HepG2 (cell line): ENCODE data around the gene ESPN. TPM values are rescaled to one million over a fixed set of nuclear protein-coding genes. Genes with fewer than 3 reads are reported as not detected.
A peak's percentile ranks its signal among the peaks of the same experiment; 100 is the strongest.

Experiments used
- CEBPB ChIP-seq: IDR thresholded peaks from 2 replicates; pipeline ENCODE4 v1.6.1; 2011; ENCODE audit warnings: low read depth, low read length, improper control_type of control experiment, borderline replicate concordance
- FOXA3 ChIP-seq: IDR thresholded peaks from 2 replicates; pipeline ENCODE4 v1.6.1; 2016; ENCODE audit warnings: missing genetic modification reagents, missing compliant biosample characterization
- GATAD2A ChIP-seq: IDR thresholded peaks from 2 replicates; pipeline ENCODE4 v1.6.1; 2016
- GLMP ChIP-seq: sonication (generic); formaldehyde crosslinking; IDR thresholded peaks from 2 replicates; pipeline ENCODE4 v1.9.0; 2021; ENCODE audit warnings: missing genetic modification reagents, mild to moderate bottlenecking, borderline replicate concordance
- HOMEZ ChIP-seq: IDR thresholded peaks from 2 replicates; pipeline ENCODE4 v1.6.1; 2016; ENCODE audit warnings: low read depth
- MEF2D ChIP-seq: sonication (generic); formaldehyde crosslinking; IDR thresholded peaks from 2 replicates; pipeline ENCODE4 v1.5.1; 2020; ENCODE audit warnings: mild to moderate bottlenecking, missing genetic modification reagents
- NCOR1 ChIP-seq: fragments of 200-600 bp; sonication (generic); IDR thresholded peaks from 2 replicates; pipeline ENCODE4 v1.7.0; 2017; ENCODE audit warnings: antibody characterized with exemption, low read length, borderline replicate concordance
- PHF21A ChIP-seq: sonication (generic); formaldehyde crosslinking; IDR thresholded peaks from 2 replicates; pipeline ENCODE4 v1.5.0; 2020; ENCODE audit warnings: mild to moderate bottlenecking, missing genetic modification reagents
- POGK ChIP-seq: sonication (generic); formaldehyde crosslinking; conservative IDR thresholded peaks from 2 replicates; pipeline ENCODE4 v1.8.0; 2022; ENCODE audit warnings: mild to moderate bottlenecking, moderate library complexity, missing genetic modification reagents
- PPARG ChIP-seq: conservative IDR thresholded peaks from 2 replicates; pipeline ENCODE4 v1.6.1; 2016; ENCODE audit warnings: missing biosample characterization, missing genetic modification reagents
- SNRNP70 ChIP-seq: fragments of 200-400 bp; formaldehyde crosslinking; IDR thresholded peaks from 2 replicates; pipeline ENCODE4 v1.6.1; 2017; ENCODE audit warnings: mild to moderate bottlenecking, low read depth, low read length, moderate library complexity
- SOX13 ChIP-seq, 3 experiments: fragments of 450-650 bp in 1 of 3; sonication (generic) in 1 of 3; formaldehyde crosslinking in 1 of 3; IDR thresholded peaks in 2 of 3; conservative IDR thresholded peaks in 1 of 3; 2 replicates each; pipeline versions ENCODE4 v1.5.0 to v1.6.1; 2016 to 2020; ENCODE audit warnings: antibody characterized with exemption in 1 of 3, mild to moderate bottlenecking in 1 of 3, missing compliant biosample characterization in 1 of 3, missing genetic modification reagents in 1 of 3, moderate library complexity in 1 of 3
- SOX5 ChIP-seq: IDR thresholded peaks from 2 replicates; pipeline ENCODE4 v1.6.1; 2016; ENCODE audit warnings: borderline replicate concordance
- TCF7L2 ChIP-seq: IDR thresholded peaks from 2 replicates; pipeline ENCODE4 v1.6.1; 2011; ENCODE audit warnings: mild to moderate bottlenecking, low read depth, low read length, moderate library complexity
- ZNF354B ChIP-seq: sonication (generic); formaldehyde crosslinking; IDR thresholded peaks from 2 replicates; pipeline ENCODE4 v1.8.0; 2022; ENCODE audit warnings: mild to moderate bottlenecking, missing genetic modification reagents
- ZNF451 ChIP-seq: sonication (generic); formaldehyde crosslinking; IDR thresholded peaks from 2 replicates; pipeline ENCODE4 v1.5.0; 2020; ENCODE audit warnings: mild to moderate bottlenecking, missing genetic modification reagents
- ZNF687 ChIP-seq: sonication (generic); formaldehyde crosslinking; IDR thresholded peaks from 2 replicates; pipeline ENCODE4 v1.5.1; 2020; ENCODE audit warnings: mild to moderate bottlenecking, missing genetic modification reagents, moderate library complexity
- ZNF768 ChIP-seq: sonication (generic); formaldehyde crosslinking; IDR thresholded peaks from 2 replicates; pipeline ENCODE4 v1.4.0; 2020; ENCODE audit warnings: missing genetic modification reagents
- ZNF788 ChIP-seq: sonication (generic); formaldehyde crosslinking; IDR thresholded peaks from 2 replicates; pipeline ENCODE4 v1.5.0; 2020; ENCODE audit warnings: mild to moderate bottlenecking, missing genetic modification reagents, borderline replicate concordance
- ZSCAN29 ChIP-seq: sonication (generic); formaldehyde crosslinking; conservative IDR thresholded peaks from 2 replicates; pipeline ENCODE4 v1.4.0; 2020; ENCODE audit warnings: mild to moderate bottlenecking, missing genetic modification reagents
- polyA plus RNA-seq, 8 experiments: library from polyadenylated mRNA; depleted of rRNA in 3 of 8; stranded (reverse) in 7 of 8; unstranded in 1 of 8; fragments of >200 nt; fragmentation: Illumina TruSeq in 4 of 8; extraction: Trizol in 4 of 8; gene quantifications; 2 replicates each; pipeline versions ENCODE4 v1.2.1 to v1.2.3, GENCODE V29; 2011 to 2016; ENCODE audit warnings: low read depth in 4 of 8, missing spikeins in 1 of 8, mixed read lengths in 1 of 8; ENCODE audit not compliant: insufficient read depth in 1 of 8
- total RNA-seq, 5 experiments: library from RNA; depleted of rRNA; stranded (reverse); fragments of >200 nt; fragmentation: Illumina TruSeq; extraction: Trizol; gene quantifications; 2 replicates each; pipeline ENCODE4 v1.2.3, GENCODE V29; 2016; ENCODE audit warnings: low read depth in 1 of 5

ESPN gene
- total and polyA plus RNA-seq, 2 of the 13 experiments (the other 11 are each of a cell fraction or from before 2014, with no cell fraction given), result 48.6 to 54.2 TPM

- TF ChIP-seq ZNF687 (CRISPR knock-in tag), result peak; percentile 67
- TF ChIP-seq SOX5 (CRISPR knock-in tag), result peak; percentile 17; the same call in 1 of the 2 replicates
- TF ChIP-seq ZSCAN29 (CRISPR knock-in tag), result peak; percentile 70
- TF ChIP-seq NCOR1, result peak; percentile 55; the same call in 1 of the 2 replicates
- TF ChIP-seq MEF2D (CRISPR knock-in tag), result 0 out of 2 replicates have a peak, but pooled peaks have one; percentile 22
- TF ChIP-seq POGK (CRISPR knock-in tag), result peak; percentile 83; the same call in 1 of the 2 replicates
- TF ChIP-seq ZNF354B (CRISPR knock-in tag), result peak; percentile 27; the same call in 1 of the 2 replicates
- no peak for TF ChIP-seq CEBPB
- TF ChIP-seq ZNF788 (CRISPR knock-in tag), result peak; percentile 45; the same call in 1 of the 2 replicates
- TF ChIP-seq ZNF451 (CRISPR knock-in tag), result peak; percentile 61
- TF ChIP-seq SOX13 (IDR thresholded peaks at IDR 0.05), result no peak
- no peak for TF ChIP-seq SOX13 (CRISPR knock-in tag; conservative IDR thresholded peaks at IDR 0.05 in 1 of 2, IDR thresholded peaks at IDR 0.05 in 1 of 2)
- TF ChIP-seq ZNF768 (CRISPR knock-in tag), result peak; percentile 31; the same call in 1 of the 2 replicates
- TF ChIP-seq PHF21A, result peak; percentile 55; the same call in 1 of the 2 replicates
- TF ChIP-seq GLMP, result no peak
- TF ChIP-seq PPARG, result peak; percentile 45; the same call in 1 of the 2 replicates
- TF ChIP-seq TCF7L2, result no peak
- TF ChIP-seq SNRNP70, result no peak
- no peak for TF ChIP-seq GATAD2A (CRISPR knock-in tag)
- TF ChIP-seq HOMEZ (CRISPR knock-in tag), result no peak
- TF ChIP-seq FOXA3 (CRISPR knock-in tag), result peak; percentile 20; the same call in 1 of the 2 replicates
Measured at GRCh38 chr1:6490181-6491080, 65.9 kb downstream of the ESPN start (continued).
